Spinal cord (tissue), 10 donors: ENCODE results near the gene GABRB3. TPM values are rescaled to one million over a fixed set of nuclear protein-coding genes. Genes with fewer than 3 reads are reported as not detected.

ENCODE experiments used
- DNase-seq, 6 donors: peaks; one replicate each; pipeline versions ENCODE4 v3.0.0 to v3.0.0-alpha.2; 2013 to 2015; ENCODE audit warnings: low spot score in 6 of 6, low read depth in 4 of 6
- H3K27ac ChIP-seq: one replicate; pipeline ENCODE4 v1.5.1; 2013; ENCODE audit warnings: low read depth, low read length, control low read depth
- H3K27me3 ChIP-seq: one replicate; pipeline ENCODE4 v1.6.1; 2013; ENCODE audit warnings: low read length; ENCODE audit not compliant: control insufficient read depth, insufficient read depth
- H3K36me3 ChIP-seq: one replicate; pipeline ENCODE4 v1.6.1; 2013; ENCODE audit warnings: low read length; ENCODE audit not compliant: control insufficient read depth, insufficient read depth
- H3K4me1 ChIP-seq: one replicate; pipeline ENCODE4 v1.6.1; 2013; ENCODE audit warnings: low read length; ENCODE audit not compliant: control insufficient read depth, insufficient read depth
- H3K4me3 ChIP-seq: one replicate; pipeline ENCODE4 v1.5.1; 2013; ENCODE audit warnings: low read depth, low read length, control low read depth
- H3K9me3 ChIP-seq: one replicate; pipeline ENCODE4 v1.6.1; 2013; ENCODE audit warnings: low read length; ENCODE audit not compliant: control insufficient read depth, insufficient read depth
- WGBS: methylation state at CpG from one replicate; pipeline ENCODE4 v1.1.5; 2013; ENCODE audit warnings: missing lambda C conversion rate; ENCODE audit not compliant: insufficient coverage; 5-methylcytosine and 5-hydroxymethylcytosine counted together
- polyA plus RNA-seq, 2 donors: library from polyadenylated mRNA; unstranded; fragments of 120-200 nt; gene quantifications; one replicate each; pipeline ENCODE4 v1.2.1, GENCODE V29; 2013; ENCODE audit not compliant: insufficient read length in 2 of 2
- total RNA-seq, 2 donors: library from RNA; depleted of rRNA in 1 of 2; stranded (reverse); fragments of 120-200 nt in 1 of 2; fragments of >200 nt in 1 of 2; gene quantifications; one replicate each; pipeline versions ENCODE4 v1.2.3 to v1.2.4, GENCODE V29; 2013 to 2014
- donor health status: healthy.

The GABRB3 gene
- total and polyA plus RNA-seq, 4 donors, result 28.7 to 79.5 (median 70.3) TPM

DNA sequence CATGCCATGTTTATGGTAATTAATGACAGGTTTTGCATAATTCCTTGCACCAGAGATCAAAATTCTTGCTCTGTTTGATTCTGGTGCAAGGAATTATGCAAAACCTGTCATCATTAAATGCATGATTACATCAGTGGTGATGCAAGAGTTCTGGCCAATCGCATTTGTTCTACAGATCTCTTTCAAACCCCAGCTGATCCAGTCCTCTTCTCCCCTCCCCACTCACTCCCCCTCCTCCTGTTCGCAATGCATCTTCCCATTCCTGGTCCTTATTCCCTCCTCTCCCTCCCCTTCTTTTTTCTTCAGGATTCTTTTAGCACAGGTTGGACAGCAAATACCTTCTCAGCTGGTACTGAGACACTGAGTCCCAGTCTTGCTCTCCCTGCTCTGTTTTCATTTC is 82.1 kb downstream of the GABRB3 start:
- DNase-seq, result no peak
- peaks cover 8% of the 10 kb centered on the region for H3K9me3 ChIP-seq

DNA sequence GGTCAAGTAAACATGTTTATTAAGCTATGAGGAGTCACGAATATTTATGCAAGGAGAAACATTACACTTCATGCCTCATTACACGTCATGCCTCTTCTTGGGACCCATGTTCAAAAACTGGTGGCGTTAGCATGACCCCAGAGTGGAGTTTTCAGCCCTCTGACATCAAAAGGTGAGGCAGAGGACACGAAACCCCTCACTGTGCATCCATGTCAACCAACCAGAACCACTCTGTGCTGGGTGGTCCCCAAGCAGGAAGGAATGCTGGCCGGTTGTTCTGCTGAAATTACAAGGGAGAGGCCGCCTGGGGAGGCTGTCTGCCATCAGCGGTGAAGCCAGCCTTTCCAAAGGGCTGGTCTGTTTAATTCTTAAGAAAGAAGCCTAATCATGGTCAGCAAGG is 83.4 kb downstream of the GABRB3 start:
- Histone ChIP-seq H3K27ac (no peak overlapping the region), H3K27me3 (no peaks in the 10 kb centered on the region), H3K4me1 (no peaks in the 10 kb centered on the region), H3K36me3 (no peaks in the 10 kb centered on the region), H3K9me3 (peaks cover 5% of the 10 kb centered on the region), H3K4me3 (no peak overlapping the region)
- DNase-seq, result no peak
- WGBS, result 71% methylated on average over 6 of the region's 7 CpGs

More for the DNA sequence above, 82.1 kb downstream of the GABRB3 start:
- Histone ChIP-seq H3K27ac (no peak overlapping the region), H3K4me3 (no peak overlapping the region), H3K4me1 (no peaks in the 10 kb centered on the region), H3K27me3 (no peaks in the 10 kb centered on the region), H3K36me3 (no peaks in the 10 kb centered on the region)
- WGBS, result 37% methylated on average over 2 of the region's 2 CpGs

DNA sequence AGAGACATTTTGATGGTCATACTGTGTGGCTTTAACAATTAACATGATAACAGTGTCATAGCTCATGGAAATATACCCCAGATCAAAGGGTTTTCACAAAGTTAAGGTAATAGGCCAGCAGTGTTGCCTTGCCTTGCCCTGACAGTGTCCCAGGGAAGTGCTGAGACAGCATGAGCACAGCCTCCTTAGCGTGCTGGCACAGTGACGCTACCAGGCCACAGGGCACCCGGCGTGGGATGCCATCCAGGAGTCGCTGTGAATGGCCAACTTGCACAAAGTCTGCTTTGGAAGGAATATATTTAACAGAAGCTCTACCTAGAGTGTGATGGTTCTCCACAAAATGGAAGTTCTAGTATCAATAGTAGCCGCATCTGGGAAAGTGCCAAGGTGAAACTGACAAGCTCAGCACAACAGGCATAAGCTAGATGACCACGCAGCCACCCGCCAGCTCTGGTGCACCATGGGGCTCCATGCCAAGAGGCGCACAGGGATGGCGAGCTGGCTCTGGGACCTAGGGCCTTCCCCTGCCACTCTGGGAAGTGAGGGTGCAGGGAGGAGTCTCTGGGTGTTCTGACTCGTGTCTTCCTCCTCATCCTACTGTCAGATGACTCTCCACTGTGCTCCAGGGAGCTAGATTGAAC is 86.2 kb downstream of the GABRB3 start:
- H3K9me3 ChIP-seq, result no peaks in the 10 kb centered on the region
- peaks cover 3% of the 10 kb centered on the region for H3K4me1 ChIP-seq
- no peaks in the 10 kb centered on the region for H3K27me3 ChIP-seq
- WGBS, result 80% methylated on average over 10 of the region's 11 CpGs
- no peak overlapping the region for H3K4me3 ChIP-seq
- H3K36me3 ChIP-seq, result peaks cover 4% of the 10 kb centered on the region
- H3K27ac ChIP-seq, result no peak overlapping the region
- no peak for DNase-seq

DNA sequence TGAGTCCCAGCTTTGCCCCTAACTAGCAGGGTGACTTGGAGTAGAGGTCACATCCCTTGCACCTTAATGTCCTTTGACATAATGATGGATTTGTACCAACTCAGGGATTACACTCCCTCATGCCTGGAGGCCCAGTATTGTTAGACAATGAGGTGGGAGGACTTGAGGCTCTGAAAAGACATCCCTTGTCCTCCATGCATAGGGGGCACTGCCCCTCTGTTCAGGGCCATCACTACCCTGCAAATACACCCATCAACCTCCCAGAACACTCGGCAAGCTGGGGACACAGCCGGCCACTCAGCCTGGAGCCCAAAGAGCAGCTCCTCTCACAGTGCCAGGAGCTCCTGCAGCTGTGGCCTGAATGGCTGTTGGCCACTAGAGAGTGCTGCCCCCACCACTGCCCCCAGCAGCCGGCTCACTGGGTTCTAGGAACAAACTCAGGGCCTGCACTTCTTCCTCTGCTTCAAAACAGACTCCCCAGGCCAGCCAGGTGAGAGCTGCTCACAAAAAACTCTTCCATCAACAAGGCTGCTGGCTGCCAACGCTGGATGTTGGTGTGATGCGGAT is 90.2 kb downstream of the GABRB3 start:
- Histone ChIP-seq H3K27ac (no peak overlapping the region), H3K36me3 (peaks cover 4% of the 10 kb centered on the region), H3K27me3 (no peaks in the 10 kb centered on the region), H3K4me1 (peaks cover 3% of the 10 kb centered on the region), H3K9me3 (no peaks in the 10 kb centered on the region), H3K4me3 (no peak overlapping the region)
- 36% methylated on average over 2 of the region's 5 CpGs for WGBS
- DNase-seq, result no peak

DNA sequence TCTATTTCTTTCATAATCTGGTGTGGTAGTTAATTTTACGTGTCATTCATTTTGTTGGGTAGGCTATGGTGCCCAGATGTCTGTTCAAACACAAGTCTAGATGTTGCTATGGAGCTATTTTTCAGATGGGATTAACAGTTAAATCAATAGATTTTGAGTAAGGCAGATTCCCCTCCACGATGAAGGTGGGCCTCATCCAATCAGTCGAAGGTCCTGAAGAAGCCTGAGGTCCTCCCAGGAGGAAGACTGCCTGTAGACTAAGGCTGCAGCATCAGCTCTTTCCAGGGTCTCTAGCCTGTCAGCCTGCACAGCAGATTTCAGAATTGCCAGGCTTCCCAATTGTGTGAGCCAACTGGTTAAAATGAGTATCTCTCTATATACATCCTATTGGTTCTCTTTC is 92.9 kb downstream of the GABRB3 start:
- Histone ChIP-seq H3K4me3 (no peak overlapping the region), H3K36me3 (peaks cover 4% of the 10 kb centered on the region), H3K27me3 (no peaks in the 10 kb centered on the region), H3K9me3 (no peaks in the 10 kb centered on the region), H3K27ac (no peak overlapping the region), H3K4me1 (peaks cover 5% of the 10 kb centered on the region)
- DNase-seq, result no peak
- WGBS, result 94% methylated on average over 2 of the region's 3 CpGs

DNA sequence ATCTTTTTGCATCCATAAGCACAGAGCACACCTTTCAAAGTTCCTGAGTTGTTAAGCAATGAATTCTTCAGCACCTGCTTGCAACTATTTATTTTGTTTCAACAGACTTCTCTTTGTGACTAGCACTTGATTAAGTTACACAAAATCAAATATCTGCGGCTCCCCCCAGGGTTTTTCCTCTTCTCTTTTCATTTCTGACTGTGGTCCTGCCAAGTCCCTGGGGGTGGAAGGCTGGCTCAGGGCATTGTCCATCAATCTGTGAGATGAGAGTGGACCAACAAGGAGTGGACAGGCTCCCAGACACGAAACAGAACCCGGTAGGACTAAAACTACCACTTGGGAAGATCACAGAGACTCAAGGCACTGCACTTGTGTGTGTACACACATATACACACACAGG is 96.8 kb downstream of the GABRB3 start:
- H3K4me1 ChIP-seq, result peaks cover 2% of the 10 kb centered on the region
- no peak for DNase-seq
- H3K36me3 ChIP-seq, result no peaks in the 10 kb centered on the region
- WGBS, result no CpG with 5 or more reads among the region's 3 CpGs
- no peaks in the 10 kb centered on the region for H3K27me3 ChIP-seq
- H3K4me3 ChIP-seq, result no peak overlapping the region
- no peak overlapping the region for H3K27ac ChIP-seq
- no peaks in the 10 kb centered on the region for H3K9me3 ChIP-seq

DNA sequence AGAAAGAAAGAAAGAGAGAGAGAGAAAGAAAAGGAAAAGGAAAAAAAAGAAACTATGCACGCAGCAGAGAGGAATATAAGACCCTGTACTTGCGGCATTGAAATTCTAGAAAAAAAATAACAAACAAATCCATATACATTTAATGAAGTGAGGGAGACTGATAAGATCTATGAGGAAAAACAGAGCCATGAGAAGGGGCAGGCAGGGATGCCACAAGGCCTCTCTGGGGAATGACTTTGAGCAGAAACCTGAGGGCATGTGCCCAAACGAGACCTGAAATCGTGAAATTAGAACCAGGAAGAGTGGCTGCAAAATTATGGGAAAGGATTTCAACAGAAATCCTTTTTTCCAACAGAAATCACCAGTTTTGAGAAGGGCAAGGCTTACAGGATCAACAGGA is 98.4 kb downstream of the GABRB3 start:
- H3K9me3 ChIP-seq, result no peaks in the 10 kb centered on the region
- H3K4me3 ChIP-seq, result no peak overlapping the region
- no peak overlapping the region for H3K27ac ChIP-seq
- DNase-seq, result no peak
- H3K36me3 ChIP-seq, result peaks cover 6% of the 10 kb centered on the region
- peaks cover 8% of the 10 kb centered on the region for H3K4me1 ChIP-seq
- no peaks in the 10 kb centered on the region for H3K27me3 ChIP-seq
- 100% methylated on average over 2 of the region's 4 CpGs for WGBS

DNA sequence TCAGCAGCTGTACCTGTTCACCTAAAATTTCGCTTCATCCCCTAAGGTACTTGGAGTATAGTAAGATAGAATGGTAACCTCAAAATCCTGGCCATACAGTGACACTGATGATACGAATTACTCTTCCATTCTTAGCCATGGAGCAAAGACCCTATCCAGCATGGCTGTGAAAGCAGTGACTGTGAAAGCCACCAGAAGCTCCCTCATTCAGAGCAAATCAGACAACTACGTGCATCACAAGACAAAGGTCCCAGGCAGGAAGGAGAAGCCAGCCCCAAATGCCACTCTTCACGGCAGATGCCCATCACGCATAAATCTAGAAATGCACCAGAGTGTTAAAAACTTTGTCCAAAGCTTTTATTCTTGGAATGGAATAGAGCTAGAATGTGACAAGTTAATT is 99.4 kb downstream of the GABRB3 start:
- Histone ChIP-seq H3K4me3 (no peak overlapping the region), H3K9me3 (no peaks in the 10 kb centered on the region), H3K27me3 (no peaks in the 10 kb centered on the region), H3K4me1 (peaks cover 8% of the 10 kb centered on the region), H3K27ac (no peak overlapping the region), H3K36me3 (peaks cover 6% of the 10 kb centered on the region)
- DNase-seq, result peak in 1 of 6 donors; percentile 24
- WGBS, result 40% methylated on average over 1 of the region's 5 CpGs

DNA sequence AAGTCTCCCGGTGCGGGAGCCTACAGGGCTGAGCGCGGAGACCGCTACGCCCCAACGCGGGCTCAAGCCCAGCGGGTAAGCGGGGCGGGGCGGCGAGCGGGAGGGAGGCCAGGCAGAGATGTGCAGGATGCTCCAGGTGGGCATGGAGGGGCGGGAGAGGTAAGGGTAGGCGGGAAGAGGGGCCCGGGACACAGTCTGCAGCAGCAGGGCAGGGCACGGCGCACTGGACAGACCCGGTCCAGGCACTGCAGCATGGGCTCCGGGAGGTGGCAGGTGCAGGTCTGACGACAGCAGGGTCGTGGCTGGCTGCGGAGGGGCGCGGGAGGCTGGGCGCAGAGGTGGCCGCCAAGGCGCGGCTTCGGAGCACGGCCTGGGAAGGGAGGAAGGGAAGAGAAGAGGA is 102.8 kb downstream of the GABRB3 start:
- H3K27ac ChIP-seq, result no peak overlapping the region
- peaks cover 6% of the 10 kb centered on the region for H3K36me3 ChIP-seq
- no peaks in the 10 kb centered on the region for H3K27me3 ChIP-seq
- no peak for DNase-seq
- H3K4me1 ChIP-seq, result peaks cover 17% of the 10 kb centered on the region
- H3K4me3 ChIP-seq, result no peak overlapping the region
- no peaks in the 10 kb centered on the region for H3K9me3 ChIP-seq
- WGBS, result 51% methylated on average over 30 of the region's 32 CpGs
